Activated CD8-positive, alpha-beta T cell treated with anti-CD3 and anti-CD28 coated beads, Interleukin-2, amount 10 ng/mL, durations not matched to agents 7 days and 5 days (primary cell): Measurements from ENCODE around the gene INKA2. TPM values are rescaled to one million over a fixed set of nuclear protein-coding genes. Genes with fewer than 3 reads are reported as not detected.

Experiments
- ATAC-seq: fragments of 150-1000 bp; cut with Tn5 transposase; one replicate; pipeline ENCODE4 v1.10.0; 2021; ENCODE audit warnings: moderate library complexity
- CTCF ChIA-PET: fragments of 350-600 bp; sonication (Branson Sonifier 250); formaldehyde crosslinking; loops from one replicate; lab custom pipeline; 2021; ENCODE audit warnings: antibody characterized with exemption; lab: Charles Lee
- POLR2A ChIA-PET: fragments of 350-600 bp; sonication (Branson Sonifier 250); formaldehyde crosslinking; loops from one replicate; lab custom pipeline; 2021; ENCODE audit warnings: antibody characterized with exemption; lab: Charles Lee
- DNase-seq: peaks from one replicate; pipeline ENCODE4 v3.0.0-alpha.2; 2020
- H3K27ac Mint-ChIP-seq: one replicate; pipeline ENCODE4 v1.8.0; 2021; ENCODE audit warnings: mild to moderate bottlenecking, mixed read lengths
- H3K27me3 Mint-ChIP-seq: one replicate; pipeline ENCODE4 v1.8.0; 2021; ENCODE audit warnings: low read depth, mixed read lengths
- H3K36me3 Mint-ChIP-seq: one replicate; pipeline ENCODE4 v1.8.0; 2021; ENCODE audit warnings: low read depth, mixed read lengths
- H3K4me1 Mint-ChIP-seq: one replicate; pipeline ENCODE4 v1.8.0; 2021; ENCODE audit warnings: low read depth, mixed read lengths
- H3K4me3 Mint-ChIP-seq: one replicate; pipeline ENCODE4 v1.8.0; 2021; ENCODE audit warnings: mild to moderate bottlenecking, mixed read lengths
- H3K9me3 Mint-ChIP-seq: one replicate; pipeline ENCODE4 v1.8.0; 2022; ENCODE audit warnings: mixed read lengths; ENCODE audit not compliant: insufficient read depth
- total RNA-seq, 2 experiments: library from RNA; stranded (reverse); gene quantifications; one replicate each; pipeline ENCODE4 v1.2.3, GENCODE V29; 2021

Gene INKA2
- total RNA-seq, 2 experiments from 2014 or later = 4.1 to 4.3 TPM

GRCh38 chr1:111702504-111703050 lies 36.6 kb downstream of the INKA2 start:
- Mint-ChIP-seq H3K4me1 (peaks cover 8% of the 10 kb centered on the region), H3K27ac (no peak overlapping the region), H3K9me3 (no peaks in the 10 kb centered on the region), H3K36me3 (peaks cover 63% of the 10 kb centered on the region), H3K27me3 (no peaks in the 10 kb centered on the region), H3K4me3 (no peak overlapping the region)
- ChIA-PET CTCF (interaction anchor here (0.7 to 7.9 kb wide), 5 partner anchors 12 to 226 kb away, joined by 3 to 54 read pairs (median 7); partner anchors contain the start of gene INKA2), POLR2A (interaction anchor here (0.6 to 1.4 kb wide), 2 partner anchors 12 to 194 kb away, joined by 5 to 8 read pairs; no protein-coding TSS in a partner anchor)
- no peak for ATAC-seq
- DNase-seq = no peak

- DNase-seq (no peak), ATAC-seq (no peak)
- ChIA-PET POLR2A (interaction anchor here (1.0 kb wide), 1 partner anchor 250 kb away, joined by 3 read pairs; the partner anchor contains the start of genes ATP5PB and WDR77), CTCF (interaction anchor here (1.4 to 7.9 kb wide), 3 partner anchors 15 to 191 kb away, joined by 3 to 54 read pairs (median 17); no protein-coding TSS in a partner anchor)
- Mint-ChIP-seq H3K27ac (no peak overlapping the region), H3K4me3 (no peak overlapping the region), H3K4me1 (peaks cover 24% of the 10 kb centered on the region), H3K36me3 (peaks cover 68% of the 10 kb centered on the region), H3K9me3 (no peaks in the 10 kb centered on the region), H3K27me3 (no peaks in the 10 kb centered on the region)
Measured at GRCh38 chr1:111699268-111699667, 39.9 kb downstream of the INKA2 start.

GRCh38 chr1:111696330-111696729 lies 42.9 kb downstream of the INKA2 start:
- ATAC-seq (no peak), DNase-seq (no peak)
- Mint-ChIP-seq H3K36me3 (peaks cover 72% of the 10 kb centered on the region), H3K9me3 (no peaks in the 10 kb centered on the region), H3K4me3 (no peak overlapping the region), H3K27ac (peak overlapping the region; percentile 31), H3K27me3 (no peaks in the 10 kb centered on the region), H3K4me1 (peaks cover 23% of the 10 kb centered on the region)
- ChIA-PET CTCF (interaction anchor here (1.1 to 2.4 kb wide), 3 partner anchors 18 to 189 kb away, joined by 3 to 13 read pairs (median 4); no protein-coding TSS in a partner anchor), POLR2A (no interaction called here)

- Mint-ChIP-seq H3K9me3 (no peaks in the 10 kb centered on the region), H3K27me3 (no peaks in the 10 kb centered on the region), H3K4me3 (no peak overlapping the region), H3K4me1 (peaks cover 23% of the 10 kb centered on the region), H3K36me3 (peaks cover 71% of the 10 kb centered on the region), H3K27ac (peak overlapping the region; percentile 32)
- no peak for ATAC-seq
- POLR2A ChIA-PET = no interaction called here
- CTCF ChIA-PET = interaction anchor here (5.4 kb wide), 1 partner anchor 18 kb away, joined by 23 read pairs; no protein-coding TSS in a partner anchor
- DNase-seq = peak; percentile 42
Measured at GRCh38 chr1:111695801-111696200, 43.4 kb downstream of the INKA2 start.

- H3K27ac Mint-ChIP-seq = no peak overlapping the region
- no peak overlapping the region for H3K4me3 Mint-ChIP-seq
- no peak for ATAC-seq
Measured at GRCh38 chr1:111691886-111692285, 47.3 kb downstream of the INKA2 start.

GRCh38 chr1:111690306-111690617 lies 48.9 kb downstream of the INKA2 start:
- Mint-ChIP-seq H3K36me3 (peaks cover 58% of the 10 kb centered on the region), H3K27ac (no peak overlapping the region), H3K9me3 (no peaks in the 10 kb centered on the region), H3K4me1 (peaks cover 16% of the 10 kb centered on the region), H3K27me3 (no peaks in the 10 kb centered on the region), H3K4me3 (no peak overlapping the region)
- ATAC-seq (no peak), DNase-seq (no peak)
- POLR2A ChIA-PET = no interaction called here
- CTCF ChIA-PET = interaction anchor here (1.1 to 2.3 kb wide), 2 partner anchors 10 to 57 kb away, joined by 4 to 7 read pairs; no protein-coding TSS in a partner anchor

More at GRCh38 chr1:111691886-111692285, 47.3 kb downstream of the INKA2 start:
- H3K27me3 Mint-ChIP-seq = no peaks in the 10 kb centered on the region
- ChIA-PET POLR2A (no interaction called here), CTCF (interaction anchor here (0.8 to 5.4 kb wide), 6 partner anchors 22 to 210 kb away, joined by 3 to 31 read pairs (median 6); partner anchors contain the start of gene DDX20)
- H3K9me3 Mint-ChIP-seq = no peaks in the 10 kb centered on the region
- DNase-seq = no peak
- H3K4me1 Mint-ChIP-seq = peaks cover 29% of the 10 kb centered on the region
- H3K36me3 Mint-ChIP-seq = peaks cover 60% of the 10 kb centered on the region

Other genes starting within 250 kb of the INKA2 start
- gene ADORA3, start 235.8 kb downstream of the INKA2 start, total RNA-seq = under 1 TPM in 1 of 2 experiments, not detected in 1; 0.18 TPM
- not detected for gene TMIGD3, start 235.8 kb downstream of the INKA2 start, total RNA-seq
- 100 to 1,000 TPM; 132 to 133 TPM for gene RAP1A, start 119.6 kb downstream of the INKA2 start, total RNA-seq
- gene DDX20, start 16.5 kb upstream of the INKA2 start, total RNA-seq = 10 to 100 TPM; 18.1 to 18.9 TPM